NCI-H2227 (cell line): Measurements from ENCODE around the gene HRH1.
"Not testable (repeated sequence)": the region's sequence is repeated elsewhere in the genome, so short reads cannot be mapped to it uniquely, and the experiment has no call there.

Experiments
- DNase-seq: peaks from one replicate; lab custom pipeline; 2025; ENCODE audit not compliant: unreplicated experiment; lab: John Stamatoyannopoulos, UW

Gene HRH1

GRCh38 chr3:11201251-11202019, 47.1 kb downstream of the HRH1 start:
- DNase-seq: no peak

DNA sequence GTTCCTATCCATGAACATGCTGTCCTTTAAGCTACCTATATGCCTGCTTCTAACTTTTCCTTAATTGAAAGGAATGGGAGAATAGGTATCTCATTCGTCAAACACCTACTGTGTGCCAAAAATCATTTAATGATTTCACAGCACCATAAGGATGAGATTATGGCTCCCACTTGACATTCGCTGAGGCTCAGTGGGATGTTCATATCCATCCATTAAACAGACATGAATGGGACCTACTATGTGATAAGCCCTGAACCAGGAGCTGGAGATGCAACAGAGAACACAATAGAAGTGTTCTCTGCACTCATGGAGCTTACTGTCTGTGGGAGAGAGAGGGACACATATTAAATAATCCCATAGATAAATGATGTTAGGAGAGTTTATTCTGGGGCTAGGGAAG, 49.7 kb downstream of the HRH1 start:
- no peak for DNase-seq

GRCh38 chr3:11204697-11205348, 50.5 kb downstream of the HRH1 start:
- DNase-seq: no peak

DNA sequence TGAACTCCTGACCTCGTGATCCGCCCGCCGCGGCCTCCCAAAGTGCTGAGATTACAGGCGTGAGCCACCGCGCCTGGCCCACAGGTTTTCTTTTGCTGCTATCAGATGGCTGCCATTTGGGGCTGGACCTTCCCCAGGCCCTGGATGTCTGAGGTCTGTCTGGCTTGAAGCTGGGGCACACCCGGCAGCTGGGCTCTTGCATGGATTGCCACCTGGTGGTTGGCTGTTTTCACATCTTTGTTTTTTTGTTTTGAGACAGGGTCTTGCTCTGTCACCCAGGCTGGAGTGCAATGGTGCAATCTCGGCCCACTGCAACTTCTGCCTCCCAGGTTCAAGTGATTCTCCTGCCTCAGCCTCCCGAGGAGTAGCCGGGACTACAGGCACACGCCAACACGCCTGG, 51.6 kb downstream of the HRH1 start:
- not testable (repeated sequence) for DNase-seq

GRCh38 chr3:11206316-11206715, 52.0 kb downstream of the HRH1 start:
- DNase-seq: peak; percentile 37

DNA sequence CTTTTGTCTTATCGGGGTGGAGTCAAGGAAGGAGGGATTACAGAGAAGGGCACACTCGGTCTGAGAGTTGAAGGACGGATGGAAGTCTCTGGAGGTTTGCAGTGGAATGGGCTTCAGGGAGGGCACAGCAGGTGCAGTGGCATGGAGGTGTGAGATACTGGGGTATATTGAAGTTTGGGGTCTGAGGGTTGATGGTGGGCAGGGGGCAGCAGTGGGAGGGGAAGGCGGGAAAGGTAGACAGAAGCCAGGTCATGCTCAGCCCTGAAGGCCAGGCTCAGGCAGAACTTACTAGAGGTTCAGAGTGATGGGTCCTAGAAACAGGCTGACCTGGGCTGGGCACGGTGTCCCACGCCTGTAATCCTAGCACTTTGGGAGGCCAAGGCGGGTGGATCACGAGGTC, 52.7 kb downstream of the HRH1 start:
- DNase-seq: no peak

DNA sequence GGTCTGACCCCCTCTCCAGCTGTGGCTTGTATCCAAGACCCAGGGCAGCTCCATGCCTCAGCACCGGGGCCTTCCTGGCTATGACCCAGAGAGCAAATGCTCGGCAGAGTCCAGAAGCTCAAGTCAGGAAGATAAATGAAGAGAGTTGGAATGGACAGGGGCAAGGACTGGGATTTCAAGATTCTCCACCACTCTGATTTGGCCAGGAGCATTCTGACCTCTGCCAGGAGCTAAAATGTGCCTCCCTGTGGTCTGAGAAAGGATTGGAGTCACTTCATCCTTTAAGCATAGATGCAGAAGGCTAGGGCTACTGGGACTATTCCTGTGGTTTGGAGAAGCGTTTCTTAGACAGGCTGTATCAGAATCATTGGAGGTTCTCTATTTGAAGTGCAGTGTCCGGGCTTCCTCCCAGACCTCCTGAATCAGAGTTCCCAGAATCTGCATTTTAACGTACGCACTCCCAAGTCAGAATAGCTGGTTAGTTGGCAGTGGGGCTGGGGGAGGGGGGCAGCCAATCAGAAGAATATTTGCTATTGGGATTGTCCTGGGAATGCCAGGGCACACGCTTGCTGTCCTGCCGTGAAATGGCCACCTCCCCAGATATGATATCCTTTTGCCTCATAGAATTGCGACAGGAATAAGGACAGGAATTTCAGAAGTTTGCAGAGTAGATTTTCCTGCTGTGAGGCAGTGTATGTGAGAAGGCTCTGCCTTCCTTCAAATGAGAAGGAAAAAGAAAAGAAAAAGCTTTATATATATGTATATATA, 57.4 kb downstream of the HRH1 start:
- DNase-seq: no peak

DNA sequence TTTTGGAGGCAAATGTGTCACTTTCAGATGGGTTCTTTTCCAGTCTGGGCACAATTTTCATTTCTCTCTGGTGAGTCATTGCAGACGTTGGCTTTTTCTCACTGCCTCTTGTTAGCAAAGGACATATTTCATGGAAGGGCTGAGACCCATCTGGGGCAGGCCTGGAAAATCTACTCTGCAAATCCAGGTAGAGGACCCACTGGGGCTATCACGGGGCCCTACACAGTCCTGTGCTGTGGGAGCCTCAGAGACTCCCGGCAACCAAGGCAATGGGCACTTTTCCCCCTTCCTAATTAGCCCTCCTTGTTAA, 58.0 kb downstream of the HRH1 start:
- DNase-seq: no peak

- DNase-seq: no peak
Measured at GRCh38 chr3:11212784-11213183, 58.5 kb downstream of the HRH1 start.

DNA sequence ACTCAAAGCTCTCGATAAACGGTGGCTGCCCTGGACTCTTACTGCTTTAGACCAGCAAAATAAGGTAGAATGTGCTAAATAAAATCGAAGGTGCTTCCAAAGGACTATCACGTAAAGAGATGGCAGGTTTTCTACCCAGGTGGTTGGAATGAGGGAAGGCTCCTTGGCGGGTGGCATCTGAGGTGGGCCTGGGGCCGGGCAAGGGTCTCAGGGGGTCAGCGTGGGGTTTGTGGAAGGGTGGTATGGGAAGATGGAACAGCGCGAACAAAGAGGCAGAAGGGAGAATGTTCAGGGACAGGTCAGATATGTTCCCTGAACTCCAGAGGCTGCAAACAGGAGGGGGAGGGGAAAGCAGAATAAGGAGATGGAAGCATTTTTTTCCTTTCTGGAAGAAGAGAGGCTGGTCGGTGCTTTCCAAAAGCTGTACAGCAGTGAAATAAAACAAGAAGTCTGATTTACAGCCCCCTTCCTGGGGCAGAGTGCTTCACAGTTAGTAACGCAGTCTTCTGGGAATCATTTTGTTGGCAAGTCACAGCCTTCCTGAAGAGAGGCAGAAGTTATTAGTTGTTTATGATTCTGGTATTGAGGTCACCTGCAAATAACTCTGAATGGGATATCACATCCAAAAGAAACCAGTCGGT, 59.6 kb downstream of the HRH1 start:
- no peak for DNase-seq

GRCh38 chr3:11214451-11214978, 60.2 kb downstream of the HRH1 start:
- no peak for DNase-seq

- DNase-seq: not testable (repeated sequence)
Measured at GRCh38 chr3:11217370-11217769, 63.1 kb downstream of the HRH1 start.

DNA sequence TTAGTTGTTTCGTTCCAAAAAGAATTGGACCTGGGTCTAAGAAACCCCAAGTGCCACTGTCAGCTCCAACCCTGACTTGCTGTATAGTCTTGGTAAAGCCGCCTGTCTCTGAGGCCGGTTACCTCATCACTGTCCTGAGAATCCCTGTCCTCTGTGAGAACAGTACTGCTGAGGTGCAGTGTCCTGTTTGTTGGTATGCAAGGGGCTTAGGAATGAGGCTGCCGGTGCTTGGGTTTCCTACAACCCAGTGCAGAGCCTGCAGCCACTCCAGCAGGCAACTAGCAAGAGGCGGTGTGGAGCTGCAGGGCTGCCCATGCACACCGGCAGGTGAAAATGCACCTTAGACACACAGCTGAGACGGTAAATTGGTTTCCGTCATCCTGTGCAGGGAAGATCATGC, 65.9 kb downstream of the HRH1 start:
- no peak for DNase-seq

DNA sequence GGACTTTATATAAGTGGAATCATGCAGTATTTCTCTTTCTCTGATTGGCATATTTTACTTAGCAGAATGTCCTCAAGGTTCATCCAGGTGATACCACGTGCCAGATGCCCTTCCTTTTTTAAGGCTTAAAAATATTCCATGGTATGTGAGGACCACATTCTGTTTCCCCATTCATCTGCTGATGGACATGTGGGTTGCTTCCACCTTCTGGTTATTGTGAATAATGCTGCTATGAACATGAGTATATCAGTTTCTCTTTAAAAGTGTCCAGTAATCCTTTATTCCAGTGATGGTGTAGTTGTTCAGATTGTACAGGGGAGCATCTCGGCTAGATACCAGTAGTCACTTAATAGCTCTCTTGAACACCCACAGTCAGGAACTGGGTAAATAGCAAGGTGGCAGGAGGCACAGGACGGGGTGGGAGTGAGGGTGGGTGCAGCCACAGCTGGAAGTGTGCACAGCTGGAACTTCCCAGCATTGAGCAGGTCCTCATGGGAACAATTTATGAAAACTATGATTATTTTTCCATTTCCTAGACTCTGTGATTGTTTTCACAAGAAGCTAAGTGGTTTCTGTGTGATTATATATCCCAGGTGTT, 67.6 kb downstream of the HRH1 start:
- DNase-seq: no peak

DNA sequence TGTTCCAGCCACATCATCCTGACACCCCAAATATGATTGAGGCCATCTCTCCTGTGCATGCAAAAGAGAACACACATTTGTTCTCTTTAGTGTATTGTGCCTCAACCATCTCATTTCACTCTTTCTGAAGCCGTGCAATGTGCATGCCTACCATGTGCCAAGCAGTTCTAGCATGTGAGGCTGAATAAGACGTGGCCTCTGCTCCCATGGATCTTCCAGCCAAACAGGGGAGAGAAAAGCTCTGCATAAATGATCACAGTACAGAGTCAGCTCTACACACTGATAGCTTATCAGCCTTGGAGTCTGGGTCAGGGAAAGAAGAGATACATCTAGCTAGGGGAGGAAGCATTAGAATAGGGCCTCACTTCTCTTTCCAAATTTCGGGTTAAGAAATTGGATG, 69.7 kb downstream of the HRH1 start:
- no peak for DNase-seq

GRCh38 chr3:11224870-11225229, 70.6 kb downstream of the HRH1 start:
- DNase-seq: no peak

- DNase-seq: no peak
Measured at GRCh38 chr3:11226042-11226370, 71.7 kb downstream of the HRH1 start.

GRCh38 chr3:11228041-11228440, 73.7 kb downstream of the HRH1 start:
- DNase-seq: no peak

- DNase-seq: no peak
Measured at GRCh38 chr3:11230125-11230524, 75.8 kb downstream of the HRH1 start.

GRCh38 chr3:11230832-11231231, 76.5 kb downstream of the HRH1 start:
- no peak for DNase-seq

DNA sequence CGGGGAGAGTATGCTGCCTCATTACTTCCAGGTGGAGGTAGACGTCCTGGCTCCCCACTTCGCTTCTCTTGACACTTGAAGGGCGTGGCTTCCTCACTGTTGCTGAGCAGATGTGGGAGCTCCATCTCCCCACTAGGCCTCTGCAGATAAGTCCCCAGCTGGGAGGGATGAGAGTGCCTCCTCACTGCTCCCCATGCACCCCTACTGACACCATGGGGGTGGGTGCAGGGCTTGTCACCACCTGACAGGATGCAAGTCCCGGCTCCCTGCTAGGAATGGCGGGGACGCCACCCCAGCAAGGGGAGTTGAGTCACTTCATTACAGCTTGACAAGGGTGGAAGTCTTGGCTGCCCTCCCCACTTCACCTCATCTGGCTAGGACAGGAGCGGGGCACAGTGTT, 81.1 kb downstream of the HRH1 start:
- DNase-seq: no peak
